Ectodermal cell (in vitro differentiated cells): ENCODE data around the gene PCDHGA4.
A peak's percentile ranks its signal among the peaks of the same experiment; 100 is the strongest.
"Not testable (repeated sequence)": the region's sequence is repeated elsewhere in the genome, so short reads cannot be mapped to it uniquely, and the experiment has no call there.

Experiments
- H3K27ac ChIP-seq: 2 replicates; pipeline ENCODE4 v1.7.0; 2013; ENCODE audit warnings: mild to moderate bottlenecking, low read depth, low read length; ENCODE audit not compliant: insufficient read depth, poor library complexity, severe bottlenecking
- H3K27me3 ChIP-seq: 2 replicates; pipeline ENCODE4 v1.7.0; 2013; ENCODE audit warnings: mild to moderate bottlenecking, low read length; ENCODE audit not compliant: insufficient read depth, control insufficient read depth, poor library complexity, severe bottlenecking
- H3K36me3 ChIP-seq: one replicate; pipeline ENCODE4 v1.7.0; 2013; ENCODE audit warnings: low read length; ENCODE audit not compliant: control insufficient read depth, insufficient read depth
- H3K4me1 ChIP-seq: one replicate; pipeline ENCODE4 v1.7.0; 2013; ENCODE audit warnings: low read length; ENCODE audit not compliant: control insufficient read depth, insufficient read depth
- H3K4me3 ChIP-seq: 2 replicates; pipeline ENCODE4 v1.7.0; 2013; ENCODE audit warnings: low read depth, low read length, control low read depth; ENCODE audit not compliant: insufficient read depth
- H3K9me3 ChIP-seq: 2 replicates; pipeline ENCODE4 v1.7.0; 2013; ENCODE audit warnings: mild to moderate bottlenecking, low read length, moderate library complexity; ENCODE audit not compliant: control insufficient read depth
- WGBS, 2 experiments: methylation state at CpG; one replicate each; pipeline ENCODE4 v1.1.7; 2013; ENCODE audit warnings: missing lambda C conversion rate in 2 of 2; 5-methylcytosine and 5-hydroxymethylcytosine counted together

Gene PCDHGA4

GRCh38 chr5:141384471-141385267 is 29.8 kb downstream of the PCDHGA4 start:
- H3K4me1 ChIP-seq: no peaks in the 10 kb centered on the region
- no peak overlapping the region for H3K27ac ChIP-seq
- WGBS, 2 experiments: 94 to 96% methylated on average over 43 of the region's 43 CpGs
- H3K27me3 ChIP-seq: no peaks in the 10 kb centered on the region
- peaks cover 7% of the 10 kb centered on the region for H3K9me3 ChIP-seq
- H3K4me3 ChIP-seq: no peak overlapping the region
- no peaks in the 10 kb centered on the region for H3K36me3 ChIP-seq

- not testable (repeated sequence) for H3K27me3 ChIP-seq, H3K9me3 ChIP-seq, H3K4me1 ChIP-seq, H3K27ac ChIP-seq, H3K36me3 ChIP-seq
- peak within 1 kb of the TSS; percentile 23 for H3K4me3 ChIP-seq
- 65 to 71% methylated on average over 17 of the region's 40 CpGs for WGBS, 2 experiments
Observed at GRCh38 chr5:141387557-141388311, 32.9 kb downstream of the PCDHGA4 start, which contains the start of gene PCDHGB4. PCDHGB4 (plus strand) TSS chr5:141387698; CDS start chr5:141387885, 187 bp downstream.

GRCh38 chr5:141388661-141389060 is 33.8 kb downstream of the PCDHGA4 start:
- 92 to 100% methylated on average over 9 to 10 of the region's 10 CpGs for whole genome bisulfite sequencing, 2 experiments
- H3K27me3 ChIP-seq: no peaks in the 10 kb centered on the region
- H3K4me3 ChIP-seq: no peak overlapping the region
- no peaks in the 10 kb centered on the region for H3K4me1 ChIP-seq
- H3K36me3 ChIP-seq: peaks cover 12% of the 10 kb centered on the region
- peaks cover 5% of the 10 kb centered on the region for H3K9me3 ChIP-seq
- H3K27ac ChIP-seq: no peak overlapping the region

GRCh38 chr5:141389153-141390042 is 34.6 kb downstream of the PCDHGA4 start:
- peaks cover 12% of the 10 kb centered on the region for H3K36me3 ChIP-seq
- no peak overlapping the region for H3K27ac ChIP-seq
- no peaks in the 10 kb centered on the region for H3K27me3 ChIP-seq
- peaks cover 5% of the 10 kb centered on the region for H3K9me3 ChIP-seq
- WGBS, 2 experiments: 96 to 97% methylated on average over 77 of the region's 77 CpGs
- no peak overlapping the region for H3K4me3 ChIP-seq
- no peaks in the 10 kb centered on the region for H3K4me1 ChIP-seq

GRCh38 chr5:141392429-141393198 is 37.8 kb downstream of the PCDHGA4 start, which contains the start of gene PCDHGA8:
PCDHGA8 (plus strand) TSS chr5:141392633; CDS start chr5:141392814, 181 bp downstream.
- H3K4me1 ChIP-seq: no peaks in the 10 kb centered on the region
- H3K27ac ChIP-seq: no peak within 1 kb of the TSS
- H3K4me3 ChIP-seq: no peak within 1 kb of the TSS
- peaks cover 12% of the 10 kb centered on the region for H3K36me3 ChIP-seq
- H3K27me3 ChIP-seq: no peaks in the 10 kb centered on the region
- H3K9me3 ChIP-seq: peaks cover 5% of the 10 kb centered on the region
- 96 to 97% methylated on average over 37 to 38 of the region's 38 CpGs for WGBS, 2 experiments

GRCh38 chr5:141393267-141393666 is 38.4 kb downstream of the PCDHGA4 start:
- 94 to 95% methylated on average over 21 of the region's 21 CpGs for WGBS, 2 experiments
- peaks cover 12% of the 10 kb centered on the region for H3K36me3 ChIP-seq
- H3K9me3 ChIP-seq: peaks cover 4% of the 10 kb centered on the region
- no peak overlapping the region for H3K4me3 ChIP-seq
- H3K4me1 ChIP-seq: no peaks in the 10 kb centered on the region
- H3K27ac ChIP-seq: no peak overlapping the region
- no peaks in the 10 kb centered on the region for H3K27me3 ChIP-seq

- H3K4me1 ChIP-seq, H3K27ac ChIP-seq, H3K9me3 ChIP-seq, H3K4me3 ChIP-seq, H3K27me3 ChIP-seq: not testable (repeated sequence)
- WGBS, 2 experiments: 96 to 97% methylated on average over 40 to 41 of the region's 53 CpGs
- H3K36me3 ChIP-seq: peaks cover 12% of the 10 kb centered on the region
Observed at GRCh38 chr5:141394401-141395187, 39.8 kb downstream of the PCDHGA4 start.

GRCh38 chr5:141397756-141398551 is 43.1 kb downstream of the PCDHGA4 start, which contains the start of gene PCDHGB5:
PCDHGB5 (plus strand) TSS chr5:141397947; CDS start chr5:141398128, 181 bp downstream.
- H3K4me1 ChIP-seq, H3K27me3 ChIP-seq, H3K36me3 ChIP-seq, H3K9me3 ChIP-seq, H3K27ac ChIP-seq, H3K4me3 ChIP-seq: not testable (repeated sequence)
- 86 to 92% methylated on average over 19 to 20 of the region's 43 CpGs for WGBS, 2 experiments
